T-helper 1 cell (primary cell): ENCODE measurements around the gene ZFP36L2.

ENCODE experiments used
- DNase-seq, 5 donors: peaks; one replicate each; pipeline ENCODE4 v3.0.0-alpha.2; 2012 to 2020

ZFP36L2 gene

GRCh38 chr2:43184339-43184895, 42.0 kb downstream of the ZFP36L2 start:
- peak in 1 of 5 donors; percentile 70 for DNase-seq

GRCh38 chr2:43183743-43184142, 42.7 kb downstream of the ZFP36L2 start:
- DNase-seq = no peak

GRCh38 chr2:43180897-43181296, 45.5 kb downstream of the ZFP36L2 start:
- no peak for DNase-seq

GRCh38 chr2:43179942-43180341, 46.5 kb downstream of the ZFP36L2 start:
- no peak for DNase-seq

GRCh38 chr2:43178602-43179542, 47.5 kb downstream of the ZFP36L2 start:
- peak in 1 of 5 donors; percentile 35 for DNase-seq

- no peak for DNase-seq
These were observed 48.3 kb downstream of the ZFP36L2 start for GRCh38 chr2:43178055-43178598.

- no peak for DNase-seq
These were observed 50.0 kb downstream of the ZFP36L2 start for GRCh38 chr2:43176449-43176848.

- DNase-seq = no peak
These were observed 50.5 kb downstream of the ZFP36L2 start for GRCh38 chr2:43175876-43176275.

- DNase-seq = peak in 1 of 5 donors; percentile 14
These were observed 51.4 kb downstream of the ZFP36L2 start for GRCh38 chr2:43175020-43175441.

GRCh38 chr2:43174368-43174916, 52.0 kb downstream of the ZFP36L2 start:
- DNase-seq = peak; percentile 59 to 86 (median 74)
